A549 treated with GW870086 at 1 μM for 4 hours (cell line): ENCODE results near the gene IRGM. TPM values are rescaled to one million over a fixed set of nuclear protein-coding genes. Genes with fewer than 3 reads are reported as not detected.

Experiments
- total RNA-seq: library from RNA; stranded (reverse); fragments of 200-300 nt; extraction: Qiagen RNA extraction; gene quantifications from 5 replicates; pipeline ENCODE4 v1.2.3, GENCODE V29; 2022; ENCODE audit warnings: low read depth

Gene IRGM, protein sequence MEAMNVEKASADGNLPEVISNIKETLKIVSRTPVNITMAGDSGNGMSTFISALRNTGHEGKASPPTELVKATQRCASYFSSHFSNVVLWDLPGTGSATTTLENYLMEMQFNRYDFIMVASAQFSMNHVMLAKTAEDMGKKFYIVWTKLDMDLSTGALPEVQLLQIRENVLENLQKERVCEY
- 0.08 to 0.34 TPM (median 0.12 TPM) in 3 of 5 replicates, not detected in the others for total RNA-seq

DNA sequence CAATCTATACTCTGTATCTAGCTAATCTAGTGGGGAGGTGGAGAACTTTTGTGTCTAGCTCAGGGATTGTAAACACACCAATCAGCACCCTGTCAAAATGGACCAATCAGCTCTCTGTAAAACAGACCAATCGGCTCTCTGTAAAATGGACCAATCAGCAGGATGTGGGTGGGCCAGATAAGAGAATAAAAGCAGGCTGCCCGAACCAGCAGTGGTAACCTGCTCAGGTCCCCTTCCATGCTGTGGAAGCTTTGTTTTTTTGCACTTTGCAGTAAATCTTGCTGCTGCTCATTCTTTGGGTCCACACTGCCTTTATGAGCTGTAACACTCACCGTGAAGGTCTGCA lies at the start of gene IRGM:
IRGM (plus strand) TSS at position 214 of the 346 bp plus-strand sequence. CDS start 1,603 bp downstream, outside the sequence.

Other genes with a start within 250 kb of the IRGM start
- 23.1 to 29.9 TPM (median 28.6 TPM) in 5 replicates for gene SYNPO, start 205.9 kb upstream of the IRGM start, total RNA-seq
- gene MYOZ3, start 185.3 kb upstream of the IRGM start, total RNA-seq: 0.06 to 0.22 TPM in 2 of 5 replicates, not detected in the others
- gene RBM22, start 145.5 kb upstream of the IRGM start, total RNA-seq: 44.4 to 48.9 TPM (median 47.4 TPM) in 5 replicates
- gene DCTN4, start 87.5 kb upstream of the IRGM start, total RNA-seq: 16.6 to 20.3 TPM (median 18.4 TPM) in 5 replicates
- gene SMIM3, start 67.8 kb upstream of the IRGM start, total RNA-seq: 4.7 to 8.1 TPM (median 6.4 TPM) in 5 replicates
- 2.0 to 2.9 TPM (median 2.8 TPM) in 5 replicates for gene ZNF300, start 58.5 kb downstream of the IRGM start, total RNA-seq
- 15.4 to 22.8 TPM (median 17.9 TPM) in 5 replicates for gene GPX3, start 174.1 kb downstream of the IRGM start, total RNA-seq
- 139 to 162 TPM (median 151 TPM) in 5 replicates for gene TNIP1, start 234.5 kb downstream of the IRGM start, total RNA-seq